Smooth muscle cell (in vitro differentiated cells): Measurements from ENCODE around the gene TRIM33. TPM values are rescaled to one million over a fixed set of nuclear protein-coding genes. Genes with fewer than 3 reads are reported as not detected.
"Not testable (repeated sequence)": the region's sequence is repeated elsewhere in the genome, so short reads cannot be mapped to it uniquely, and the experiment has no call there.

Source experiments
- DNase-seq: peaks from one replicate; lab custom pipeline; 2025; ENCODE audit not compliant: unreplicated experiment; lab: John Stamatoyannopoulos, UW
- H2AFZ ChIP-seq: fragments of 200-600 bp; sonication (generic); 2 replicates; pipeline ENCODE4 v1.6.0; 2016; ENCODE audit warnings: antibody characterized with exemption, low read depth, mild to moderate bottlenecking
- H3F3A ChIP-seq: fragments of 200-600 bp; sonication (generic); 2 replicates; pipeline ENCODE4 v1.6.0; 2017; ENCODE audit warnings: antibody characterized with exemption, low read depth
- H3K27ac ChIP-seq: fragments of 200-600 bp; sonication (generic); 2 replicates; pipeline ENCODE4 v1.5.1; 2016; ENCODE audit warnings: low read depth, mild to moderate bottlenecking
- H3K27me3 ChIP-seq: fragments of 200-600 bp; sonication (generic); 2 replicates; pipeline ENCODE4 v1.6.1; 2016; ENCODE audit warnings: low read depth, mild to moderate bottlenecking
- H3K36me3 ChIP-seq: fragments of 200-600 bp; sonication (generic); 2 replicates; pipeline ENCODE4 v1.5.1; 2016; ENCODE audit warnings: low read depth
- H3K4me1 ChIP-seq: fragments of 200-600 bp; sonication (generic); 2 replicates; pipeline ENCODE4 v1.5.1; 2016; ENCODE audit warnings: low read depth
- H3K4me2 ChIP-seq: fragments of 200-600 bp; sonication (generic); 2 replicates; pipeline ENCODE4 v1.6.0; 2016; ENCODE audit warnings: mild to moderate bottlenecking
- H3K4me3 ChIP-seq: fragments of 200-600 bp; sonication (generic); 2 replicates; pipeline ENCODE4 v1.5.1; 2016; ENCODE audit warnings: mild to moderate bottlenecking
- H3K79me2 ChIP-seq: fragments of 200-600 bp; sonication (generic); 2 replicates; pipeline ENCODE4 v1.6.0; 2016; ENCODE audit warnings: low read depth, mild to moderate bottlenecking
- H3K9ac ChIP-seq: fragments of 200-600 bp; sonication (generic); 2 replicates; pipeline ENCODE4 v1.6.0; 2016; ENCODE audit warnings: low read depth
- H3K9me3 ChIP-seq: fragments of 200-600 bp; sonication (generic); replicated peaks from 2 replicates; pipeline ENCODE4 v1.5.1; 2016; ENCODE audit warnings: low read depth
- H4K20me1 ChIP-seq: fragments of 200-600 bp; sonication (generic); 2 replicates; pipeline ENCODE4 v1.6.0; 2016; ENCODE audit warnings: low read depth
- CTCF ChIP-seq: fragments of 200-600 bp; sonication (generic); IDR thresholded peaks from 2 replicates; pipeline ENCODE4 v1.5.1; 2017; ENCODE audit warnings: borderline replicate concordance, mild to moderate bottlenecking, antibody characterized with exemption; ENCODE audit not compliant: insufficient read depth, poor library complexity, severe bottlenecking
- WGBS: methylation state at CpG from one replicate; pipeline ENCODE4 v1.1.7; 2016; ENCODE audit warnings: low lambda C conversion rate; 5-methylcytosine and 5-hydroxymethylcytosine counted together
- polyA plus RNA-seq: library from polyadenylated mRNA; unstranded; fragments of >200 nt; fragmentation: Nextera tagmentation; extraction: Ambion mirVana; gene quantifications from 2 replicates; pipeline ENCODE4 v1.2.1, GENCODE V29; 2016
- total RNA-seq: library from RNA; depleted of rRNA; stranded (reverse); fragments of >200 nt; gene quantifications from 2 replicates; pipeline ENCODE4 v1.2.3, GENCODE V29; 2014

Gene TRIM33
- total and polyA plus RNA-seq, 2 experiments from 2014 or later, result 12.0 to 30.5 TPM

DNA sequence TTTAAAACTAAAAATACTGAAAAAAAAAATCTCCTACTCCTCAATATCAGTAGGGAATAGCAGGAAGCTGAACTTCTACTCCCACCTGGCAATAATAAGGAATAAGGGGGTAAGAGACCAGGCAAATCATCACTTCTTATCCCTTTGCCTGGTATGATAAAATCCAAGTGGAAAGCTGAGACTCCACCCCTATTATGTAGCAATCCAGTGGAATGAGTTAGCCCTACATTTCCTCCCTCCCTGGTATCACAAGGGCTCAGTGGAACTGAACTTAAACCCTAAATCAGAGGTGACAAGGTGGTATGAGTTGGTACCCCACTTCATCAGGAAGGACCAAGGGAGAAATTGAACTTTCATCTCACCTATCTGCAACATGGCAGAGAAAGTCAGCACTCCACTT is 25.7 kb downstream of the TRIM33 start:
- no peak overlapping the region for H3K4me2 ChIP-seq
- H2AFZ ChIP-seq, result no peak overlapping the region
- H3K4me3 ChIP-seq, result no peak overlapping the region
- no peaks in the 10 kb centered on the region for H3F3A ChIP-seq
- peaks cover 86% of the 10 kb centered on the region for H3K79me2 ChIP-seq
- DNase-seq, result no peak
- H3K4me1 ChIP-seq, result no peaks in the 10 kb centered on the region
- H3K27me3 ChIP-seq, result no peaks in the 10 kb centered on the region
- no peak overlapping the region for H3K9ac ChIP-seq
- H3K27ac ChIP-seq, result no peak overlapping the region
- H3K9me3 ChIP-seq, result no peaks in the 10 kb centered on the region
- no peak for TF ChIP-seq CTCF
- H4K20me1 ChIP-seq, result peaks cover 87% of the 10 kb centered on the region
- H3K36me3 ChIP-seq, result no peaks in the 10 kb centered on the region

- no peak for TF ChIP-seq CTCF
- H3K4me3 ChIP-seq, result no peak overlapping the region
- H3K36me3 ChIP-seq, result no peaks in the 10 kb centered on the region
- no peak overlapping the region for H2AFZ ChIP-seq
- no peak for DNase-seq
- no peaks in the 10 kb centered on the region for H3K4me1 ChIP-seq
- 81% methylated on average over 3 of the region's 3 CpGs for WGBS
- peaks cover 84% of the 10 kb centered on the region for H3K79me2 ChIP-seq
- peaks cover 83% of the 10 kb centered on the region for H4K20me1 ChIP-seq
- H3K27ac ChIP-seq, result no peak overlapping the region
- no peak overlapping the region for H3K4me2 ChIP-seq
- no peaks in the 10 kb centered on the region for H3F3A ChIP-seq
- H3K27me3 ChIP-seq, result no peaks in the 10 kb centered on the region
- H3K9ac ChIP-seq, result no peak overlapping the region
- H3K9me3 ChIP-seq, result no peaks in the 10 kb centered on the region
Observed at GRCh38 chr1:114482585-114482984, 28.4 kb downstream of the TRIM33 start.

DNA sequence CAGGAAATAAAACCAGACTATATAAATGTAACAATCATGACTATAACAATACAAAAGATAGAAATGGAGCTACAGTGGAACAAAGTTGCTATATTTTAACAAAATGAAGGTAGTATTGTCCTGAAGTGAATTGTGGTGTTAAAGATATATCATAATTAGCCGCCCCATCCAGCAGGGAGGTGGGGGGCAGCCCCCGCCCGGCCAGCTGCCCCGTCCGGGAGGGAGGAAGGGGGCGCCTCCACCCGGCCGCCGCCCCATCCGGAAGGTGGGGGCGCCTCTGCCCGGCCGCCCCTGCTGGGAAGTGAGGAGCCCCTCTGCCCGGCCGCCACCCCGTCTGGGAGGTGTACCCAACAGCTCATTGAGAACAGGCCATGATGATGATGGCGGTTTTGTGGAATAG is 31.4 kb downstream of the TRIM33 start:
- not testable (repeated sequence) for H3K4me2 ChIP-seq, H3K27me3 ChIP-seq, H3K27ac ChIP-seq, H3K9ac ChIP-seq, H3K4me3 ChIP-seq, H3F3A ChIP-seq, H3K4me1 ChIP-seq, H2AFZ ChIP-seq, H3K9me3 ChIP-seq, H3K36me3 ChIP-seq, DNase-seq
- Histone ChIP-seq H4K20me1 (peaks cover 85% of the 10 kb centered on the region), H3K79me2 (peaks cover 85% of the 10 kb centered on the region)
- WGBS, result 98% methylated on average over 10 of the region's 17 CpGs

DNA sequence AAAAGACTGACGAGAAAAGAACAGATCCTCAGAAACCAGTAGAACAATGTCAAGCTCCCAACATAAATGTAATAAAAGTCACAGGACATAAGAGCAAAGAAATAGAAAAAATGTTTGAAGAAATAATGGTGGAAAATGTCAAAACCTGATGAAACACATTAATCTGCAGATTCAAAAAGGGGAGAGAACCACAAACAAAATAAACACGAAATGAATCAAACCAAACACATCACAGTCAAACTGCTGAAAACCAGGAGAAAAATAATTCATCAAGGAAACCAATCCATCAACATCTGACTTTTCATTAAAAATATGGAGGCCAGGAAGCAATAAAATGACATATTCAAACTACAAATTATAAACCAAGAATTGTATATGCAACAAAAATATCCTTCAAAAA is 31.9 kb downstream of the TRIM33 start:
- peaks cover 85% of the 10 kb centered on the region for H3K79me2 ChIP-seq
- DNase-seq, result no peak
- H3K27ac ChIP-seq, result no peak overlapping the region
- no peak overlapping the region for H3K4me2 ChIP-seq
- no peaks in the 10 kb centered on the region for H3F3A ChIP-seq
- no peak for TF ChIP-seq CTCF
- no peaks in the 10 kb centered on the region for H3K9me3 ChIP-seq
- H3K9ac ChIP-seq, result no peak overlapping the region
- no peaks in the 10 kb centered on the region for H3K27me3 ChIP-seq
- no peak overlapping the region for H3K4me3 ChIP-seq
- 99% methylated on average over 2 of the region's 2 CpGs for WGBS
- peaks cover 84% of the 10 kb centered on the region for H4K20me1 ChIP-seq
- H3K36me3 ChIP-seq, result no peaks in the 10 kb centered on the region
- H3K4me1 ChIP-seq, result no peaks in the 10 kb centered on the region
- H2AFZ ChIP-seq, result no peak overlapping the region
